NCI-H748 (cell line): ENCODE data around the gene SIGLEC15.
"Not testable (repeated sequence)": the region's sequence is repeated elsewhere in the genome, so short reads cannot be mapped to it uniquely, and the experiment has no call there.

Source experiments
- DNase-seq: peaks from one replicate; lab custom pipeline; 2025; ENCODE audit not compliant: unreplicated experiment; lab: John Stamatoyannopoulos, UW

The SIGLEC15 gene

DNA sequence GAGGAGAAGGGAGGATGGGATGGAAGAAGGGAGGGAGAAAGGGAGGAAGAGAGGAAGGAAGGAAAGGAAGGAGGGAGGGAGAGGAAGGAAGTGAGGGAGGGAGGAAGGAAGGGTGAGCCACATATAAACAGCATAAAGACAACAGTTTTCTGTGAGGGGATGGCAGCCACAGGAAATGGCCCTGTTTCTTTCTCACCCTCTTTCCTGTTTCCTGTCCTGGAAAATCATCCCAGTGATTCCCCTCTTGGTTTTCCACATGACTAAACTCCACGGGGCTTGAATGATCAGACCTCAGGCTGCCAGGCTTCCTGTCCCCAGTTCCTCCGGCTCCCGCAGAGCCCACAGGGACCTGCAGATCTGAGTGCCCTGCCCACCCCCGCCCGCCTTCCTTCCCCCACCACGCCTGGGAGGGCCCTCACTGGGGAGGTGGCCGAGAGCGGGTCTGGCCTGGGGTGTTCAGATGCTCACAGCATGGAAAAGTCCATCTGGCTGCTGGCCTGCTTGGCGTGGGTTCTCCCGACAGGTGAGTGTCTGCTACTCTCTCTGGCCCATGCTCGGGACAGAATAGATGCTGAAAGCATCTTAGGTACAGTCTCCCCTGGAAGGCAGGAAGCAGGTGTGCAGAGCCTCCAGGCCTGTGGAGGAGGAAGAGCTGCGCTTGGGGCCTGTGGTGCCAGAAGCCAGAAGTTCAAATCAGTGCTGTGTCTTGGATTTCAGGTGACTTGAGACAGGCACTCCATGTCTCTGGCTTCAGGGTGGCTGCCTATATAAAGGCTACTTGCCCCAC lies at the start of gene SIGLEC15:
TSS of gene SIGLEC15 (plus strand) at position 418 of the 787 bp plus-strand sequence. CDS start at position 472, 54 bp downstream.
- no peak for DNase-seq

GRCh38 chr18:45775743-45776142 lies 49.7 kb upstream of the SIGLEC15 start:
- DNase-seq, result no peak

DNA sequence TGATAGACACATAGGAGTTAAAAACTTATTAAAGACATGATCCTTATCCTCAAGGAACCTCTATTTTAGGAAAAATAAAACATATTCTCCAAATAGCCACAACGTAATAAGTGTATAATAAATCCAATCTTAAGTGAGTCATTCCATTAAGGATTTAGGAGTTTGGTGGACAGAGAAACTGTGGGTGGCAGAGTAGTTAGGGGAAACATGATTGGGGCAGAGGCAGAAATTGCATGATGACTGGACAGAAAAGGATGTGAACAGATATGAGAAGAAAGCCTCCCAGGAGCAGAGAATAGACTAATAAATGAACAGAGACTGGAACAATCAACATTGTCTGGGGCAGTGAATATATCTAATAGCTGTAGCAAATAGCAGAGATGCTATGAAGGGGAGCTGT lies 48.1 kb upstream of the SIGLEC15 start:
- no peak for DNase-seq

GRCh38 chr18:45780568-45780967 lies 44.9 kb upstream of the SIGLEC15 start:
- DNase-seq, result no peak

DNA sequence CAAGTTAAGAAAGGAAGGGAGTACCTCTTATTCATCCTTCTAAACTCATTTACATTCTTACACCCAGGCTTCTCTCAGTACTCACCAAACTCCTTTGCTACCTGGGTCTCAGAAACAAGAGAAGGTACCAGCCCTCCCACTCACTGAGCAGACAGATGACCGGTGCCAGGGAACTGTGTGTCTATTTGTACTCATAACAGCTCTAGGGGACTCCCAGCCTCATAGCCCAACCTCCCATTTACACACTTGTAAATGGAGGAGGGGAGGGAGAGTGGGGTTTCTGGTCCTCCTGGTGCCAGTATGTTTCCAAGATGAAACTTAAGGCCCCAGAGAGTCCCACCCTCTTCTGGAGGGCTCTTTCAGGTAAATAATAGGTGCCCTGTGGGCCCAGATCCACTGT lies 42.8 kb upstream of the SIGLEC15 start:
- no peak for DNase-seq

- no peak for DNase-seq
Observed at GRCh38 chr18:45783097-45784075, 42.1 kb upstream of the SIGLEC15 start.

- DNase-seq, result no peak
Observed at GRCh38 chr18:45785134-45785533, 40.3 kb upstream of the SIGLEC15 start.

- DNase-seq, result no peak
Observed at GRCh38 chr18:45786941-45787340, 38.5 kb upstream of the SIGLEC15 start.

DNA sequence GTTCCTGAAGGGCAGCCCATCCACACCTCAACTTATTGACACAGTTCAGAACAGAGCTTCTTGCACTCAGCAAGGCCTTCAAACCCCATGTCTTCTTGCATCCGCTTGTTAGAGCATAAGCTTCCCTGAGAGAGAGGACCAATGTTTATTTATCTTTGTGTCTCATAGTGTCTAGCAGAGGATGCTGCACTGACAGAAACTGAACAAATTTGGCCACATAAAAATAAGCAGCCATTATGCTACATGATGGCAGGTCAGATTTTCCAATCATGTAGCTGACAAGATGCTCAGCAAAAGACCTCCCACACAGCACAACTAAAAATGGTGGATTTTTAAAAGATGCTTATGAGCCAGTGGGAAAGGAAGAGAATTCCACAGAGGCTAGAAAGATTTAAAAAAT lies 38.1 kb upstream of the SIGLEC15 start:
- DNase-seq, result no peak

GRCh38 chr18:45788861-45789260 lies 36.6 kb upstream of the SIGLEC15 start:
- no peak for DNase-seq

DNA sequence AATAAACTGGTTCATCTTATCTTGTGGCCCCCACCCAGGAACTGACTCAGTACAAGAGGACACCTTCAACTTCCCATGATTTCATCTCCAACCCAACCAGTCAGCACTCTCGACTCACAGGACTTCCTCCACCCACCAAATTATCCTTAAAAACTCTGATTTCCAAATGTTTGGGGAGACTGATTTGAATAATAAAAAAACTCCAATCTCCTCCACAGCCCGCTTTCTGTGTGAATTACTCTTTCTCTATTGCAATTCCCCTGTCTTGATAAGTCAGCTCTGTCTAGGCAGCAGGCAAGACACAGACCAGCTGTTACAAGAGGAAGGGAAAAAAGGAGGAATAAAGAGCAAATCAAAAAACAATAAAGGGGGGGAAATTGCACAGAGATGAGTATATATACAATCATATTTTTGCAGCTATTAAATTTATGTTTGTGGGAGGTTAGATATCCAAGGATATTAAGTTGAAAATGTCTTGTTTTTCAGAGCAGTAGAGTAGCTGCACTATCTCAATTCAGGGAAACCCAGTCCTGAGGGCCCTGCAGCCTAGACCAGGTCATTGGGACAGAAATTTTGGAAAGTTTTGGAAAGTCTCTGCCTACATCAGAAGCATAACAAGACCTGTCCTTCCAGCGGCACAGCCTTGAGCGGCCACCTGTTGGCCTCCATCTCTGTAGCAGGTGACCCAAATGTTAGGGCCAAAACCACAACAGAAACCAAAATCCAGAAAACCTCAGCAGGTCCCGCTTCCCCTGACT lies 32.8 kb upstream of the SIGLEC15 start:
- no peak for DNase-seq

- no peak for DNase-seq
Observed at GRCh38 chr18:45793264-45793965, 32.1 kb upstream of the SIGLEC15 start.

- DNase-seq, result no peak
Observed at GRCh38 chr18:45801416-45802004, 24.0 kb upstream of the SIGLEC15 start.

DNA sequence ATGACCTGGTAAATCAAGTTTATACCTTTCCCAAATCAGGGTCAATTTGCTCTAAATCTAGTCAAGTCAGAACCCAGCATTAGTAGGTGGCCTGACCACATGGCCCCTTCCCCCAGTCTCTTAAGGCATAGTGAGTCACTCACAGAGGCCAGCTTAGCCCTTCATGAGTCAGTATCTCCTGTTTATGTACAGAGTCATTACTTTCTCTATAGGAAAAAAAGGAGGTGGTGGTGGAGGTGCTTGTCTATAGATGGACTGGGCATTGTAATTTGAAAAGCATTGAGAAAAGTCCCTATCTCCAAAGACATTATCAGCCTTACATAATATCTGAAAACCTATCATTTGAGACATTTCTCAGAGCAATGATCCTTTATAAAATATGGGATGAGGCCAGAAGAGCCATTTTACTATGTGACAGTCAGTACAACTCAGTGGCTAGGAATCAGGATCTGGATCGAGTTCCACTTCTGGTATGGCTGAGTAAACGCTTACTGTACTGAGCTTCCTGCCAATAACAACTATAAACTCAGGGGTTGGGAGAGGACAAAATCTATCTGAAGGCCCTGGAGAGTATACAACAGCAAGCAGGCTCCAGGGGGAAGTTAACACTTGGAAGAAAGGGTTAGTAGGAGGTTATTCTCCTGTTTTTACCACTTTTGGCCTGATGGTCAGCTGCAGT lies 22.5 kb upstream of the SIGLEC15 start:
- no peak for DNase-seq

GRCh38 chr18:45805551-45805950 lies 19.9 kb upstream of the SIGLEC15 start:
- no peak for DNase-seq

- no peak for DNase-seq
Observed at GRCh38 chr18:45806226-45806625, 19.2 kb upstream of the SIGLEC15 start.

DNA sequence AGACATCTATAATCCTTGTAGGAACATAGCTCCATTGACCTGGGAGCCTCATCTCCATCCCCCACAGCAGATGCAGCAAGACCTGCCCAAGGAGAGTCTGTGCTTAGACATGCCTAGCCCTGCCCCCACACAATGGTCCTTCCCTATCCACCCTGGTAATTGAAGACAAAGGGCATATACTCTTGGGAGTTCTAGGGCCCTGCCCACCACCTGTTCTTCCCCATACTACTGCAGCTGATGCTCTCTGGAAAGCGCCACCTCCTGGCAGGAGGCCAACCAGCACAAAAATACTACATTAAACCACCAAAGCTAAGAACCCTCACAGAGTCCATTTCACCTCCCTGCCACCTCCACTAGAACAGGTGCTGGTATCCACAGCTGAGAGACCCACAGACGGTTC lies 18.3 kb upstream of the SIGLEC15 start:
- peak; percentile 63 for DNase-seq

DNA sequence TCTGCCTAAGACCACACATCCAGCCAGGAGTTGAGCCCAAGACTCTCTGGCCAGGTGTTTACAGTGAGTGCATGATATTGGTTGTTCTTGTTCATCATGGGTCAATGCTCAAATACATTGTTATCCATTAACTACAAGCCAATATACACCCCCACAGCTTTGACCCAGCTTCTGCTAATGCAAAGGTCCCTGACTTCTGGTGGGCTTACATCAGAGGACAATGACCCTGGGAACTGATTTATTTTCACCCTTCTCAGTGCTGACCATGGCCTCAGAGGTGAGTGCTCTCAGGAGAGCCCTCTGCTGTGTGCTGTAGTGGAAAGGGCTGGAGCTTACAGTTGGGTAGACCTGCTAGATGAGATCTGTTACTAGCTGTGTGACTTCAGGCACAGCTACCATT lies 10.7 kb upstream of the SIGLEC15 start:
- not testable (repeated sequence) for DNase-seq

DNA sequence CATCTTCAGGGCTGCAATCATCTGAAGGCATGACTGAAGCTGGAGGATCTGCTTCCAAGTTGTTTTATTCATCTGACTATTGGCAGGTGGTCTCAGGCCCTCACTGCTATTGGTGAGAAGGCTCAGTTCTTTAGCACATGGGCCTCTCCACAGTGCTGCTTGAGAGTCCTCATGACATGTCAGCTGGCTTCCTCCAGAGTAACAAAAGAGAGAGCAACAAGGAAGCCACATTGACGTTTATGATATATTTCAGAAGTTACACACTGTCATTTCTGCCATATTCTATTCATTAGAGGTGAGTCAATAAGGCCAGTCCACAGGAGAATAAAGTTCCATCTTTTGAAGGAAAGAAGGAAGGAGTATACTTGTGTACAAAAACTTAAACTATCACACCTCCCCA lies 7.9 kb upstream of the SIGLEC15 start:
- DNase-seq, result no peak

DNA sequence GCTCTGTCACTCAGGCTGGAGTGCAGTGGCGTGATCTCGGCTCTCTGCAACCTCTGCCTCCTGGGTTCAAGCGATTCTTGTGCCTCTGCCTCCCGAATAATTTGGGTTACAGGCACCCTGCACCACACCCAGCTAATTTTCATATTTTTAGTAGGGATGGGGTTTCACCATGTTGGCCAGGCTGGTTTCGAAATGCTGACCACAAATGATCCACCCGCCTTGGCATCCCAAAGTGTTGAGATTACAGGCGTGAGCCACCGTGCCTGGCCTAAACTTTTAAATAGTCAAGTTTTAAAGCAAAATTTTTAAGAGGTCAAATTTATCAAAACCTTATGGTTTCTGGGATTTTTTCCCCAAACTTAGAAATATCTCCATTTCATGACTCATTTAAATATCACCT lies 6.7 kb upstream of the SIGLEC15 start:
- DNase-seq, result not testable (repeated sequence)
